Femur (tissue), 1 donor: Measurements from ENCODE around the gene CCDC61.

ENCODE experiments used
- DNase-seq: peaks from one replicate; pipeline ENCODE4 v3.0.0-alpha.2; 2017

The CCDC61 gene

DNA sequence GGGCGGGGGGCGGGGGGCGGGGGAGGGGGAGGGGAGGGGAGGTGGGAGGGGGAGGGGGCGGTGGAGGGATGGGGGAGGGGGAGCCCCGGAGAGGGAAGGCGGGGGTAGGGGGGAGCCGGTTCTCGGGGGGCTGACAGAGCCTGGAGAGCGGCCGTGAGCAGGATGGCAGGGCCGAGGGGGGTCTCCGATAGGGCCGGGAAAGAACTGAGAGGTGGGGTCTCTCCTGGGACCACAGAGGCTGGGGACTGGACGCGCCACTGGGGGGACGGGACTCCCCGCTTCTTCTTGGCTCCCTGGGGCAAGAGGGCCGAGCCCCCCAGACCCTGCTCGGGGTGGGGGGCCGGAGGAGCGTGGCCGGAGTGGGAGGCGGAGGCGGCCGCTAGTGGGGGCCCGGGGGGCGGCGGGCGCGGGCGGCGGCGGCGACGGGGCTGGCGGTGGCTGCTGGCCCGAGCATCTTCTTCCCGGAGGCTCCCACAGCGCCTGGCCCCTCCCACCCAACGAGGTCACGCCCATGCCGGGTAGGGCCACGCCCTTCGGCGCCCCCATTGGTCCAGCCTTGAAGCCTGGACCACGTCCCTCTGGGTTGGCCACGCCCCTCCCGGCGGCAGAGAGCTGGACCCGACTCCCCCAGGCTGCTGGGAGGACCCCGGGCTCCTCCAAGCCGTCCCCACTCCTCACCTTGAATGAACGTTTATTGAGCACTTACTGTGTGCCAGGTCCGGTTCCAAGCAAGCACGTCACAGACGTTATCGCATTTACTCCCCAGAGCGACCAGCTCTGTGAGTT lies 21.5 kb upstream of the CCDC61 start, which contains the start of gene NOVA2:
TSS of gene NOVA2 (minus strand) at position 313 of the 786 bp plus-strand sequence. CDS start 514 bp downstream, outside the sequence.
- DNase-seq, result peak; percentile 72

DNA sequence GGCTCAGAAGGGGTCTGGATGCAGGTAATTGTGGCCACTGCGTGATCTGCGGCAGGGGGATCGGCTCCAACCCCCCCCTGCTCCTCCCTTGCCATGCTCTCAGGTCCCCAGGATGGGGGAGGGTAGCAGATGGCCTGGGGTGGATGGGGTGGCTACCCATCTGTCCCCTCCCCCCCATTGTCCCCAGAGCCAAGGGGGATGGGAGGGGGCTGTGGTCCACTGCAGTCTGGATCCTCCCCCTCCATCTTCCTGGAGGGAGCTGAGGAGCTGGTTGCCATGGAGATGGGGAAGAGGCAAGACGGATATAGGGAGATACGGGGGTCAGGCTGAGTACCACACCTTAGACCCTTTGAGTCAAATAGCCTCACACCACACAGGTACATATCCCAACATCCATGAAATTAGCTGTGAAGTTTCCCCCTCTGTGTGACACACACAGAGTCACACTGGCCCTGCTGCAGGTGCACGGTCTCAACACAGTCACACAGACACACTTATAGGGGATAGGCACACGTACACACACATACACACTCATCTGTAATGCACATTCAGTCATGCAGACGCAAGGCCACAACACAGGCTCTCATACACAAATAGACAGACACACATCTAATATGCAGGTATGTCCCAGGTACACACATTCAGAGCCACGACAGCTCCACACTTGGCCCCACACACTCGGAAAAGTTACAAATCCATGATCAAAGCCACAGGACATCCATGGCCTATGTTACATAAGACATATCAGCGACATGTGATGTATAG lies 19.8 kb upstream of the CCDC61 start:
- DNase-seq, result no peak

DNA sequence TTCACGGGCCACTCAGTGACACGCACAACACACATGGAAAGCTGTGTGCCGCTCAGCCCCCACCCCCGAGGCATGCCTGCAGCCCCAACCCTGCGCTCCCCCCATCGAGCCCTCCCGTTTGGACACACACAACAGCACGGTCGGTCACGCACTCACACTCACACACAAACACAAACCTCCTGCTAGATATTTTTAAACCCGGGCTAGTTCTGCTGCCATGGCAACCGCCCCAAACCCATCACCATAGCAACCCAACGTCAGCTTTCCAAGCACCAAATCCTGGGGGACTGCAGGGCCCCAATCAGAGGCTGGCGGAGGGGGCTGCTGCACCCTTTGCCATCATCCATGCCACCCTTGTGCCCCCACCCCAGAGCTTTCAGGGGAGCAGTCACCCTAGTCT lies 19.1 kb upstream of the CCDC61 start:
- DNase-seq, result no peak

DNA sequence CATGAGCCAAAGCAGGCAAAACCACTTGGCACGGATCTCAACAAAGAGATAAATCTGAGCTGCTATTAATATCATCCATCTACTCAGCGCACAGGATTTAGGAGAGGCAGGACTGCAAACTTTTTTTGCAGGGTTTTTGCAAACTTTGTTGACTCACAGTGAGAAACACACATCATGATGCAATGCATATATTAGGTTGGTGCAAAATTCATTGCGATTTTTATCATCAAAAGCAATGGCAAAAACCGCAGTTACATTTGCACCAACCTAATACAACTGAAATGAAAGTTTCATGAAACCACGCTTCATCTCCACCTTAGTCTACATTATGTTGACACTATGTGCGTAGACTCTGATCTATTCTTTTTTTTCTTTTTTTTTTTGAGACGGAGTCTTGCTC lies 17.1 kb upstream of the CCDC61 start:
- no peak for DNase-seq

DNA sequence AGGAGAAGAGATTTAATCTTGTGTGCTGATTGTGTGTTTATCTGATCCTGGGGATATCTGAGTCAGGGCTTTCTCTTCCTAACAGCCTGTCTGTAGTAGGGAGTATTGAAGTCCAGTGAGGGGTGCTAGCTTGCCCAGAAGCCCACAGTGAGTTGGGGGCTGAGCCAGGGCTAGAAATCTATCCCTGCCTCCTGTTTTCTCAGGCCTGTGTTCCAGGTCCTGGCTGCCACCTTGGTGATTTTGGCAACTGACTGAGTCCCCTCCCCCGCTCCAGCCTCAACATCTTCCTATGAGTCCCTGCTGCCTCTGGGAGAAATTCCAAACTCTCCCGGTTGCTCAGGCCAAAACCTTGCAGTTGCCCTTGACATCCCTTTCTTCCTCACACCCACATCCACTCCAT lies 13.9 kb upstream of the CCDC61 start:
- no peak for DNase-seq

DNA sequence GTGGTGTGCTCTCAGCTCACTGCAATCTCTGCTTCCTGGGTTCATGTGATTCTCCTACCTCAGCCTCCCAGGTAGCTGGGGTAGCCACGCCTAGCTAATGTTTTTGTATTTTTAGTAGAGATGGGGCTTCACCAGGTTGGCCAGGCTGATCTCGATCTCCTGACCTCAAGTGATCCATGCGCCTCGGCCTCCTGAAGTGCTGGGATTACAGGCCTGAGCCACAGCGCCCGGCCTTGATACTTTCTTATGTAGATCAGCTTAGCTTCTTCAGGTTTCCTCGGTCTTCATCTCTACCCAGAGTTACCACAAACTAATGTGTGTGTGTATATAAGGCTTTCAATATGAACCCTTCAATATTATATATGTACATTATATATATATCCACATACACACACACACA lies 9.9 kb upstream of the CCDC61 start:
- DNase-seq, result no peak

DNA sequence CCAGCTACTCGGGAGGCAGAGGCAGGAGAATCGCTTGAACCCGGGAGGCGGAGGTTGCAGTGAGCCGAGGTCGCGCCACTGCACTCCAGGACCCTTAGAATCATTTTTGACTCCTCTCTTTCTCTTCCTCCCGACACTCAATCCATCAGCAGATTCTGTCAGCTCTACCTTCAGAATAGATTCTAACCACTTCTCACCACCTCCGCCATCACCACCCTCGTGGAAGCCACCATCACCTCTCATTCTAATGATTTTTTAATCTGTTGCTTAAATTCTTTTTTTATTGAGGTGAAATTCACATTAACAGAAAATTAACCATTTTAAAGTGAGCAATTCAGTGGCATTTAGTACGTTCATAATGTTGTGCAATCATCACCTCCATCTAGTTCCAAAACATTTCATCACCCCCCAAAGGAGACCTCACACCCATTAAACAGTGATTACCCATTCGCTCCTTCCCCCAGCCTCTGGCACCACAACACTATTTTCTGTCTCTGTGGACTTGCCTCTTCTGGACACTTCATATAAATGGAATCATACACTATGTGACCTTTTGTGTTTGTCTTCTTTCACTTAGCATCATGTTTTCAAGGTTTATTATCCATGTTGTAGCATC lies 5.0 kb upstream of the CCDC61 start:
- DNase-seq, result no peak

DNA sequence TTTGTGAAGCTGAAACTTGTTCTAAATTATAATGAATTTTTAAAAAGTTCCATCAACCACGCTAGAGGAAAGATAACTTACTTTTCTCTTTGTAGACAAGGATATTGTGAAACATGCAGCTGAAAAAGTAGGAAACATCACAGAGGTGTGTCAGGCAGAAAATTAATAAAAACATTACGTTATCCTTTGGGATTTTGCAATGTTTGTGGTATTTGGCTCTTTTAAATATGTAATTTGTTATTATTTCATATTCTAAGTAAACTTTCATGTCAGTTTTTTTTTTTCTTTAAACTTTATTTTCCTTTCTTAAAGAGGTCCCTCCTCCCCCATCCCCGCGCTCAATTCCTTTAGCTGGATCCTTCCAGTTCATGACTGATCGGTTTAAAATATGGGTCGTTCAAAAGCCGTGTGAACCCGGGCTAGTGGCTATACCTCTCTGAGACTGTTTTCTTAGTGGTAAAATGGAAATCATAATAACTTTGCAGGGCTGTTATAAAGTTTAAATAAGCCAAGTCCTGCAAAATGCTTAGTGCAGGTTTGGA lies 740 bp upstream of the CCDC61 start:
- DNase-seq, result no peak

DNA sequence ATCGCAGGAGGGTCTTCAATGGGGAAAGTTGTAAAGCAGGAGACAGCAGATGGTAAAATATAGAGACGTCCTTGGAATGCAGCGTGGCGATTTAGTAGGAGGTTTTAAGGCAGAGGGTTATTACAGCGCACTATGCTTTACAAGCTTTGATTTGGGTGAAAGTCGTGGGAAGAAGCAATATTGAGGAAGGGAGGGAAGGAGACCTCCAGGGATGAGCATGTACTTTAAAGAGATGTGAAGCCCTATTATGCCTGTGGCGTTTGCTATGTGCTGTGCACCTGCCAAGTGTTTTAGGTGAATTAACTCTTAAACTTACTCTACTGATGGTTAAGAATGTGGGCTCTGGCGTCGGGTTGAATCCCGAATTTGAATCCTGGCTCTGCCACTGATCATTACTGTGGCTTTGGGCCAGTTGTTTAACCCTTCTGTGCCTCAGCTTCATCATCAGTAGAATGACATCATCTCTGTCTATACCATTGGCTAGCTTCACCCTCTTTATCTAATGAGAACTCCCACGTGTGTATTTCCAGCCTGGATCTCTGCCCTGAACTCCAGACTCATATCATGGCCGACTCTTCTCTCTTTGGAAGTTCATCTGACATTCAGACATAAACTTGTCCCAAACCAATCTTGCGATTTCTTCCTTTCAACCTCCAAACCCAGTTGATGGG lies 583 bp downstream of the CCDC61 start:
- no peak for DNase-seq

DNA sequence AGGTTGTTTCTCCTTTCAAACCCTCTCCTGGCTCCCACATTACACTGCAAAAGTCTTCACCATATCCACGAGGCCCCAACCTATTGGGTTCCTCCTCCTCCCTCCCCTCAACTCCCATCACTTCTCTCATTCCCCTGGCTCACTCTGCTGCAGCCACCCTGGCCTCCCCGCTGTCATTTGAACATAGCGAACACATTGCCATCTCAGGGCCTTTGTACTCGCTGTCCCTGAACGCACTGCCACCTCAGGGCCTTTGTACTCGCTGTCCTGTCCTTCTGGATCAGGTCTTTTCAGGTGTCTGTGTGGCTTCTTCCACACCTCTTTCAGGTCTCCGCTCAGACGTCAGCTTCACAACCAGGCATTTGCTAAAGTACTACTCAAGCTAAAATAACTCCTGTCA lies 1.7 kb downstream of the CCDC61 start:
- DNase-seq, result no peak

DNA sequence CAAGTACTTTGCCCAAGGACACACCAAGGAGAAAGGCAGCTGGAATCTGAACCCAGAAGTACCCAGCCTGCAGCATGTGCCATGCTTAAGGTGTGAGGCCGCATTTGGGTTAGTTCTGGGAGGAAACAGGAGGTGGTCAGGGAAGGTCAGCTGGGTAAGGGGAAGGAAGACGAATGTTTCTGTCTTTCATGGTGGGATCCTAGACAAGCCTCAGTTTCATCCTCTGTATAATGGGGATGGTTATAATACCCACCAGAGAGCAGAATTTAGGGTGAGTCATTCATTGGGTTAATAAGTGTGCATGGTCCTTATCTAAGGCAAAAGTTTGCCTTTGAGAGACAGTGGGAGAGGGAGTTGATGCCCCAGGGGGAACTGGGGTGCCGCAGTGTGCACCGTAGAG lies 3.6 kb downstream of the CCDC61 start:
- DNase-seq, result no peak

DNA sequence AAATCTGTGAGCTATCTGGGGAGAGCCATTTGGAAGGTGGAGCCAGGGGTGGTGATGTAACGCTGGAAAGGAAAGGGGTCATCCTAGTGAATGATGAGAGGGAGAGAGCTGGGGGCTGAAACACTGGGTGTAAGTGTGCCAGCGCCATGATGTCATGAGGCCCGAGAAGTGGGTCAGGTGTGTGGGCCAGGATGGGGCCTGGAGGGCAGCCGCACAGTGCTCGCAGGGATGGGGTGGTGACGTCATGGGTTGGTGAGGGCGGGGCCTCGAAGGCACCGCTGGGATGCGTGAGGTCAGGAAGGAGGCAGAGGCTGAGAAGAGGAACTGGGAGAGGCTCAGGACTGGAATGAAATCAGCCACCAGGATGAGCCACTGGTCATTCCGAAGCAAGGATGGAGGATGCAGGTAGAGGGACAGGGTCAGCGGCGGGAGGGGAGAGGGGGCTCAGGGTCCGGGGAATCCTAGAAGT lies 4.4 kb downstream of the CCDC61 start:
- DNase-seq, result peak; percentile 44

DNA sequence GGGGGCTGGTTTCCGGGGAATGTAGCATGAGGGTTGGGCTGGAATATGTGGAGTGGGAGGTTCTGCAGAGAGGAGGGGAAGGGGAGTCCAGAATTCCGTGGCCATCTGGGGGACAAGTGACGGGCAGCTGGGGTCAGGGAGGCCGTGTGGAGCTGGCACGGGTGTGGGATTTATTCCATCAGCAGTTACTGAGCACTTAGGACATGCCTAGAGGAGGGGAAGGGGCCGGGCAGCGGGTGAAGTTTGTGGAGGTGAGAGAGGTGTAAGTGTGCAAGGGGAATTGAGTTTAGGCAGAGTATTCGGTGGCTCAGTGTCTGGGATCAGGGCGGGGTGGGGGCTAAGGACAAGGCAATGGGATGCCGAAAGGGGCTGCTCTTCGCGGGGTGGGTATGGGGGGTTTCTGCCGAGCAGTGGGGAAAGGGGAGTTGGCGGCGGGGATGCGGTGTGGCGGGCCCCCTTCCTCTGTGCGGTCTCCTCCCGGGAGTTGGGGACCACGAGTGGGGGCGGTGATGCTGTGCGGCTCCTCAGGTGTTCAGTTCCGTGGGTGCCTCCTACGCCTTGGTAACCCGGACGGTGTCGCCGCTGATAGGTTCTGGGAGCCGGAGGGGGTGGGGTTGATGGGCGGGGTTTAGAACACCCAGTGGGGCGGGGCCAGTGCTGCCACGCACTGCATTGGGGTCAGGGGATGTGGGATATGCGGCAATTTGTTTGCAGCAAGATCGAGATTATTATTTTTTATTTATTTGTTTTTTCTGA lies 5.4 kb downstream of the CCDC61 start:
- no peak for DNase-seq

DNA sequence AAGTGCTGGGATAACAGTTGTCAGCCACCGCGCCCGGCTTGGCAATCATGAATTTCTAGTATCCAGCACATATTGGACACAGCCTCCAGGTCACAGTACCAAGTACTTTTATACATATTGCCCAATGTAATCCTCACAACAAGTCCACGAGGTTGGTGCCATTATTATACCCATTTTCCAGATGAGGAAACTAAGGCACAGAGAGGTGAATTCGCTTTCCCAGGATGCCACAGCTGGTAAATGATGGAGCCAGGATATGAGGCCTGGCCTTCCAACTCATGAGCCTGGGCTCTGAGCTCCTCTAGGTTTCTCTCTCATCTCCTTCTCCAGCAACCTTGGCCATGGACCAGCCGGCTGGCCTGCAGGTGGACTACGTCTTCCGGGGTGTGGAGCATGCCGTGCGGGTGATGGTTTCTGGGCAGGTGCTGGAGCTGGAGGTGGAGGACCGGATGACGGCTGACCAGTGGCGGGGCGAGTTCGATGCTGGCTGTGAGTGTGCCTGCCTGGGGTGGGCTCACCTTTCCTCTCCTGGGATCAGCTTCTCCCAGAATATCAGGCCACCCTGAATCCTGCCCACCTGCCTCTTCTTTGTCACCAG lies 7.5 kb downstream of the CCDC61 start:
- no peak for DNase-seq

DNA sequence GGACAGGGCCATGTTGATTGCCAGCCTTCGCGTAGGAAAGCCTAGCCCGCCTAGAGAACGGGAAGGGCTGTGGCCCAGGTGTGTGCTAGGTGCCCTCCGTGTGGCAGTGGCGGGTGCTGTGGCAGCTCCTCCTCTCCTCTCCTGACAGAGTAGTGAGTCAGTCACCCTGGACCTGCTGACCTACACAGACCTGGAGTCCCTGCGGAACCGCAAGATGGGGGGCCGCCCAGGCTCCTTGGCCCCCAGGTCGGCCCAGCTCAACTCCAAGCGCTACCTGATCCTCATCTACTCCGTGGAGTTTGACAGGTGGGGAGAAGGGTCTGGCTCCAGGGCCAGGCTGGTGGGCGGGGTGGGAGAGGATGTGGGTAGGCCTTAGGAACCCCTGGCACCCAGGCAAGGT lies 11.1 kb downstream of the CCDC61 start:
- no peak for DNase-seq

DNA sequence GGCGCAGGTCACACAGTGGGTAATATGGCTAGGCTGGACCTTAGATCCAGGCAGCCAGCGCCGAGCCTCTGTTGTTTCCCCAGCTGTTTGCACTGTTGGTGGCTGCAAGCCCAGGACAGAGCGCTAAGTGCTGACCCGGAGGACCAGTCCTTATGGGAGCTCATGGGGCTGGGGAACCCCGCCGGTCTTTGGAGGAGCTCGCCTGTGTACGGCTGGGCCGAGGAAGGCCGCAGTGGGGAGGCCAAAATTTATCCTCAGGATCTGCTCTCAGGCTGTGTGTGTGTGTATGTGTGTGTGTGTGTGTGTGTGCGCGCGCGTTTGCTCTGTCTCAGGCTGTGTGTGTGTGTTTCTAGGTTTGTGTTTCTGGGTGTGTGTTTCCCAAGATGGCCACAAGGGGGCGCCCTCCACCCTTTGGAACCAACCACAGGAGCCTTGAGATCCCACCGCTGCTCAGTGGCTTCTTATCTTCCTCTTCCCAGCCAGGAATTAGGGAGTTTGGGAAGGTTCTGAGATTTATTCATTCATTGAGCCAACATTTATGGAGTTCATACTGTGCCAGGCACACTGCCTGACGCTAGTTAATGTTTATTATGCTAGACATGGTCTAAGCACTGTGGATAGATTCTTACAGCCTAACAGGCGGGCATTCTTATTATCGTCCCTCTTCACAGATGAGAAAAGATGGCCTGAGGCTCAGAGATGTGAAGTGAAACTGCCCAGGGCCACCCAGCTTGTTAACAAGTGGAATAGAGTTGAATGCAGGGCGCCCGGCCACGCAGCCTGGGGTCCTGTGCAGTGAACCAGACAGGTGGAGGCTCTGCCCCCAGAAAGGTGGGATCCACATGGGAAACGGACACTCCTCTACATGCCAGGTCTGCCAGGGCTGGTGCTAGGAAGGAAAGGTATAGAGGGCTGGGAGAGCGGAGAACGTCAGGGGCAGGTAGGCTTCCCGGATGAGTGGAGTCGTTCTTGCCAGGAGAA lies 14.6 kb downstream of the CCDC61 start:
- peak; percentile 75 for DNase-seq

DNA sequence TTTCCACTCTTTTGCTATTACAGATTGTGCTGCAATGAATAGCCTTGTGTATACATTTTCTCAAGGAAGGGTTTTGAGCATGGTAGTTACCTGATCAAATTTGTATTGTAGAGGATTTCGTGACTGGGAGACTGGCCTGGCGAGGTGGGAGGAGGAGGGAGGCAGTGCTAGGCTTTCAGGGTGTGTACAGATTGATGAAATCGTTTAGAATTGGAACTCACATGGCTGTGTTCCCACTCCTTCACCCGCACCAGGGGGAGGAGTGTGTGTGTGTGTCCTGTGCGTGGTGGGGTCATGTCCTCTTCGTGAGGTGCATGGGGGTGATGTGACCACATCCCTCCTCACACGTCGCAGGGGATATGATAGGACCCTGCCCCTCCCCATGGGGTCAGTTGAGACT lies 19.3 kb downstream of the CCDC61 start:
- no peak for DNase-seq

DNA sequence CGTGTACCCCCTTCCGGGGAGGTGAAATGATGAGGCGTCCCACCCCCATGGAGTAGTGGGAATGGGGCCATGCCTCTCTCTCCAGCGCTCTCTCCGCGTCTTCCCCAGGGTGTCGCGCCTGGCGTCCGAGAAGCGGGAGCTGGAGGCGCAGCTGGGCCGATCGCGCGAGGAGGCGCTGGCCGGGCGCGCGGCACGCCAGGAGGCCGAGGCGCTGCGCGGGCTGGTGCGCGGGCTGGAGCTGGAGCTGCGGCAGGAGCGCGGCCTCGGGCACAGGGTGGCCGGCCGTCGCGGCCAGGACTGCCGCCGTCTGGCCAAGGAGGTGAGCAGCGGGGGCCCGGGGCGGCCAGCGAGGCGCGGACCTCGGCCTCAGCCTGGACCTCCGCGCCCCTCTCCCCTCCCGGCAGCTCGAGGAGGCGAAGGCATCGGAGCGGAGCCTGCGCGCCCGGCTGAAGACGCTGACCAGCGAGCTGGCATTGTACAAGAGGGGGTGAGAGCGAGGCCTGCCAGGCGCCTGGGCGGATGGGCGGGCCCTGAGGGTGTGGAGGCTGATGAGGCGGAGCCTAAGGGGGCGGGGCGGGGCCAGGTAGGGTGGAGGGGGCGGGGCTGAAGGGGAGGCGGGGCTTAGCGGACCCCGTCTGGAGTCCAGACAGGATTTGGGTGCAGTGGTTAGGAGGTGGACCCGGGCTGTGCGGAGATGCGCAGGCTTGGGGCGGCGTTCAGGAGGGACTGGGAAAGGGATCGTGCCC lies 19.8 kb downstream of the CCDC61 start:
- peak; percentile 69 for DNase-seq

DNA sequence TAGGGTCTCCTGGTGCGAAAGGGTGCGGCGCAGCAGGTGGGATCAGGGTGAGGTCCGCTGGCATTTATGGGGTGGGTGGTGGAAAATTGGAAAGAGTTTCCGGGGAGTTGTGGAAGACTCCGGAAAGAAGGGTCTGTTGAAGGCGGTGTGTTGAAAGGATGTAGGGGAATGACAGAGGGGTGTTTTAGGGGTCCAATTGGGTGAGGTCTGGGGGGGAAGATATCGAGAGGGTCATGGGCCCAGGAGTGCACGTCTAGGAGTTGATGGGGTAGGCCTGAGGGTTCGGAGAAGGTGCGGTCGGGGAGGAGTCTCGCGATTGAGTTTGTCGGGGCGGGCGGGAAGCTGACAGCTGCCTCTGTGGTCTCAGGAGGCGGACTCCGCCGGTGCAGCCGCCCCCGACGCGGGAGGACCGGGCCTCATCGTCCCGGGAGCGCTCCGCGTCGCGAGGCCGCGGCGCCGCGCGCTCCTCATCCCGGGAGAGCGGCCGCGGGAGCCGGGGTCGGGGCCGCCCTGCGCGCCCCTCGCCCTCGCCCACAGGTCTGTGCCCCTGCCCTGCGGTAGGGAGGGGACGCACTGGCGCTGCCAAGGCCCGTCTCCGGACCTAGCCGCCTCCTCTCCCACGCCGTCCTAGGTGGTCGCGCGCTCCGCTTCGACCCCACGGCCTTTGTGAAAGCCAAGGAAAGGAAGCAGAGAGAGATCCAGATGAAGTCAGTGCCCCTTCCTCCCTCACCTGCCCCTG lies 20.6 kb downstream of the CCDC61 start:
- DNase-seq, result no peak
